GM21360 (cell line): ENCODE measurements around the gene STK10.

Experiments
- ATAC-seq: cut with Tn5 transposase; IDR thresholded peaks from one replicate; pipeline ENCODE4 v1.9.1; 2021; ENCODE audit warnings: mild to moderate bottlenecking, moderate library complexity; ENCODE audit not compliant: unreplicated experiment

Gene STK10

GRCh38 chr5:172063463-172064235 lies 124.4 kb downstream of the STK10 start:
- ATAC-seq, result no peak

DNA sequence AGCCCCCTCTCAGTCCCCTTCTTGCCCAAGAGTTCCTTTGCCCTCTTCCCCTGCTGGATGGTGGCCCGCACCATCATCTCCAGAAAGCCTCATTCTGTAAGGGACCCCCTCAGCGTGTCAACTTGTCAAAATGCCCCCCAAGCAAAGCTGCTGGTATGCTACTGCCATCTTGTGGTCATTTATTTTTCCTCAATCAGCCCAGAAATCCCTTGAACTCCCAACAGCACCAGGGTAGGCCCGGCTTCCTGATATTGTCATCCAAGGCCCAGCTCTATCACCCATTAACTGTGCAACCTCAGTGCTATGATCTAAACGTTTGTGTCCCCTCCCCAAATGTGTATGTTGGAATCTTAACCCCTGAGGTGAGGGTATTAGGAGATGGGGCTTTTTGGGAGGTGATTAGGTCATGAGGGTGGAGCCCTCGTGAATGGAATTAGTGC lies 128.3 kb downstream of the STK10 start:
- ATAC-seq, result no peak

DNA sequence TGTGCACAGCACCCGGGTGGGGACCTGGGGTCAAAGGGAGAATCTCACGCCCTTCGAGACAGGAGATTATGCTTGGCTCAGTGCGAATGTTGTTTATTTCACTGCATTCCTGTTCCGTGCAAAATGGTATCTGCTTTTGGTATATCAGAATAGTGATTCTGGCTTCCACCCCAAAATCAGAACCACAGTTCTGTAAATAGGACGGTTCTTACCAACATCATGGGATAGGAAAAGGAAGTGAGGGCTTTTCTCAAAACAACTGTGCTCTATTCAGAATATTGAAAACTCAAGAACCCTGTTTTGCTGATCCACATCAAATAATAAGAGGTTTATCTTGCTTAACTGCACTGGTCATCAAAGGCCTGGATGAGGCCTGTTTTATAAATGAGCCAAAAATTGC lies 129.9 kb downstream of the STK10 start:
- ATAC-seq, result no peak

DNA sequence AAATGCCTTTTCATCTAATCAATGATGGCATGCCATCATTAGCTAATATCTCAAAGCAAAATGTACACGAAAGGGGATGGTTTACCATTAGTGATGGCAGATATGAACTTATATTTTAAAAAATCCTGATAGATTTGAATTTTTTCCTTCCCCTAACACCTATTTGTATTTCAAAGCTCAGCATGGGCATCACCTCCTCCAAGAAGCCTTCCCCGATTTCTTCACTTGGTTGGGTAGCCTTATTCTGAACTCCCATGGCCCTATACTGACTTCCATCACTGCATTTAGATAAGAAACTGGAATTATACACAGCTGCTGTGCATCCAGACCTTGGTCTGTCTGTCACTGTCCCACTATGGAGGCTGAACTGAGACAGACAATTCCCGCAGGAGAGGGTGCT lies 132.0 kb downstream of the STK10 start:
- ATAC-seq, result no peak

- ATAC-seq, result no peak
Measured at GRCh38 chr5:172055421-172055820, 132.6 kb downstream of the STK10 start.

DNA sequence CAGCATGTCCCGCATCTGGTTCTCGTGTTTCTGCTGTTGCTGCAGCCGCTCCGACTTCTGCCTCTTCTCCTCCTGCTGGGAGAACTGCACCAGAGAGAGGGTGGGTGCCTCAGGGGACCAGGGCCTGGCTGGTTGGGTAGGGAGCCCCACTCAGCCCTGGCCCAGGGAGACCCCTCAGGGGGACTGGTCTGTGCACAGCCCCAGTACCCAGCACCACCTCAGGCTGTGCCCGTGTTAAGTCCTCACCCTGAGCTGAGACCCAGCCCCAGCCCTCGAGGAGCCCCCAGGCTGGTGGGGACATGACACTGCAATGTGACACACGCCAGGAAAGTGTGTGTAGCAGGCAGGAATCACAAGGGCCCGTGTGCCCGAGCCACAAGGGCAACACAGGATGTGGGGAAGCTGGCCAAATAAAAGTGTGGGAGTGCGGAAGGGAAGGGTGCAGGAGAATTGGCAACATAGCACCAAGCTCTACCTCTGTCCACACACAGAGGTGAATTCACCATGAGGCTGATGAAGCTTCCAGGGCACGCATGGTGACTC lies 133.3 kb downstream of the STK10 start:
- ATAC-seq, result no peak

- ATAC-seq, result no peak
Measured at GRCh38 chr5:172052450-172053236, 135.4 kb downstream of the STK10 start.

DNA sequence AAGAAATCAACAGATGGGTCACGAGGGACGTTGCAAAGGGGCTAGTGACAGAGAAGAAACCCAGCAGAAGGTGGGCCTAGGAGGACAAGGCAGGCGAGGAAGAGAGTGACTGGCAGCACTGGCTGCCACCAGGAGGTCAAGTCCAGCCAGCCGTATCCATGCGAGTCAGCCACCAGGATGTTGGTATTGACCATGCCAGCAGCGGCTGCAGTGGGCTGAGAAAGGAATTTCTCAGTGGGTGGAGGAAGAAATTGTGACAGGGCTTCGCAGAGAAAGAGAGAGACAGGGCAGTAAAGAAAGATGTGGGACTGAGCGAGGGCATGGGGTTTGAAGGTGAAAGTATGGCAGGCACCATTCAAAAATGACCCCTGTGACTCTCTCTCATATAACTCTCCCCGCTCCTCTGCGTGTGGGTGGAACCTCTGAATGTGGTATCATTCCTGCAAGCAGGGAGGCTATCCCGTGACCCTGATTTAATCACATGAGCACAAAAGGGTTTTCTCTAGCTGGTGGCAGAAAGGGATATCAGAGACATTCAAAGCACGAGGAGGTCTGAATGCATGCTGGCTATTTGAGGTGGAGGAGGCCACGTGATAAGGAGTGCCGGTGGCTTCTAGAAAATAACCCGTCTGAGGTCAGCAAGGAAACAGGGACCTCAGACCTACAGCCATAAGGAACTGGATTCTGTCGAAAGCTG lies 136.2 kb downstream of the STK10 start:
- ATAC-seq, result no peak

DNA sequence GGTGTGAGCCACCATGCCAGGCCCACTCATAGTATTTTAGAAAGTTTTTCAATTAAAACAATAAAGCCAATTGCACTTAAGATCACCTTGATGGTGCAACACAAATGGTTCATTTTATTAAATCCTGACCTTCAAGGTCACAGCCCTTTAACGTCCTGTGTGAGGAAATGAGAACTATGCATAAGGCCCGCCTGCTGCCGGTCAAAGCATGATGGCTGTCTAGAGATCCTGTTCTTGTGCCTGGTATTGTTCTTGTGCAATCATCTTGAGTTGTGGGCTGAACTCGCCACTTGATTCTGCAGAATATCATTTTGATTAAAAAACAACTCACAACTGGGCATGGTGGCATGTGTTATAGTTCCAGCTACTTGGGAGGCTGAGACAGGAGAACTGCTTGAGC lies 137.9 kb downstream of the STK10 start:
- ATAC-seq, result no peak

- no peak for ATAC-seq
Measured at GRCh38 chr5:172049226-172049796, 138.7 kb downstream of the STK10 start.

DNA sequence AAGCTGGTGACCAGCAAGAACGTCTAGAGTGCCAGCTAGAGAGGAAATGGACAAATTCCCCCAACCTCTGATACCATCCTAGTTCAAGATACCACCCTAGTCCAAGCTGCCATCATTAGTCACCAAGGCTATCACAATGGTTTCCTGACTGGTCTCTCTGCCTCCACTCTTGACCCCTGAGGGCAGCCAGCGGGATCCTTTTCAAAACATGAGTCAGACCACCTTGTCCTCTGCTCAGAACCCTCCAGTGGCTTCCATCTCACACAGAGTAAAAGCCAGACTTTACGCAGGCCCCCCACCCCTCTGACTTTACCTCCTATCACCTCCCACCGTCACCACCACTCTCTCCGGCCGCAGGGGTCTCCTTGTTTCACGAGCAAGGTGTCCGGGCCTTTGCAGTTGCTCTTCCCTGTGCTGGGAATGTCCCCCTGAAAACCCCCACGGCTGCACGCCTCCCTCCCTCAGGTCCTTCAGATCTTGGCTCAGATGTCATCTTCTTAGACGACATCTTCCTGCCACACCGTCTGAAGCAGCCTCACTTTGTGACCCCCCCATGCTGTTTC lies 139.4 kb downstream of the STK10 start:
- ATAC-seq, result no peak

DNA sequence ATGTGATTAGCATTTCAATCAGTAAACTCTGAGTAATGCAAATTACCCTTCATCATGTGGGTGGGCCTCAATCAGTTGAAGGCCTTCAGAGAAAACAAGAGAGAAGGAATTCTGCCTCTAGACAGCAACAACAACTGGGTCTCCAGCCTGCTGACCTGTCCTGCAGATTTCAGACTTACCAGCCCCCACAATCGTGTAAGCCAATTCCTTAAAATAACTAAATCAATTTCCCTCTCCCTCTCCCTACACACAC lies 139.9 kb downstream of the STK10 start:
- no peak for ATAC-seq

DNA sequence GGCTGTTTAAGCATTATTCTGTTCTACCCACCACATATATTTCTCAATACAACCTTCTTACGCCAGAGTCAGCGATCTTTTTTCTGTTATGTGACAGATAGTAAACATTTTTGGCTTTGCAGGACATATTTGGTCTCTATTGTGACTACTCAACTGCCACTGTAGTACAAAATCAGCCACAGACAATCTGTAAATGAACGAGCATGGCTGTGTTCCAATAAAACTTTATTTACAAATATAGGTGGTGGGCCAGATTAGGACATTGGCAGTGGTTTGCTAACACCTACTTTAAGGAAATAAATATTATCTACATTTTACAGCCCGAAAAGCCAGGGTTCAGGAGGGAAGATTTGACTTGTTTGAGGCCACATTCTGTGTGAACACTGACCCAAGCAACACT lies 141.4 kb downstream of the STK10 start:
- no peak for ATAC-seq

- ATAC-seq, result no peak
Measured at GRCh38 chr5:172045315-172045632, 142.8 kb downstream of the STK10 start.

DNA sequence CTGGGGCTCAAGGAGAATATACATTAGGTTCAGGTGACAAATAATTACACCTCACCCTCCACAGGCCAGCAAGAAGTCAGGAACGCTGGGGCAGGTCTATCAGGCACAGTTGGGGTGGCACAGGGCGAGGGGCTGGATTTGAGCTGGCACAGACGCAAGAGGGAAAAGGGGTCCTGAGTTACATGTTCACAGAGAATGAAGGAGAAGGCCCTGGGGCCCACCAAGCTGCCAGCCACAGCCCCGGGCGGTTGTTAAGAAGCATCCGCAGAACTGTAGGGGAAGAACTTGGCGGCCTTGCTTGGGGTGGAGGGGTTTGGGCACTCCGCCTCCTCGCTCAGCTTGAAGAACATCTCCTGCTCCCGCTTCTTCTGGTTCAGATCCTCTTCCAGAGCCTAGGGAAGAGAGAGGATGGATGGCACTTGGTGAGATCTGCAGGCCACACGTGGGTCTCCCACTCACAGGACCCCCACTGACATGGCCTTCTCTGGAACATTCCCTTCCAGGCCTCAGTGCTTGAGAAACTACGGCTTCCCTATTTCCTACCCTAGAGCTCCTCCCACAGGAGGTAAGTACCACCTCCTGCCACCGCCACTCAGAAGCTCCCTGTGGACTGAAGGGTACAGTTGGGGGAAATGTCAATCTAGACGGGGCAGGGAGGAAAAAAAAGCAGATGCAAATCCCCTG lies 143.3 kb downstream of the STK10 start:
- no peak for ATAC-seq

GRCh38 chr5:172043865-172044264 lies 144.2 kb downstream of the STK10 start:
- ATAC-seq, result no peak

GRCh38 chr5:172042183-172042582 lies 145.8 kb downstream of the STK10 start:
- ATAC-seq, result no peak

GRCh38 chr5:172038167-172038566 lies 149.9 kb downstream of the STK10 start:
- ATAC-seq, result no peak

- peak; percentile 80 for ATAC-seq
Measured at GRCh38 chr5:172035049-172035448, 153.0 kb downstream of the STK10 start.

DNA sequence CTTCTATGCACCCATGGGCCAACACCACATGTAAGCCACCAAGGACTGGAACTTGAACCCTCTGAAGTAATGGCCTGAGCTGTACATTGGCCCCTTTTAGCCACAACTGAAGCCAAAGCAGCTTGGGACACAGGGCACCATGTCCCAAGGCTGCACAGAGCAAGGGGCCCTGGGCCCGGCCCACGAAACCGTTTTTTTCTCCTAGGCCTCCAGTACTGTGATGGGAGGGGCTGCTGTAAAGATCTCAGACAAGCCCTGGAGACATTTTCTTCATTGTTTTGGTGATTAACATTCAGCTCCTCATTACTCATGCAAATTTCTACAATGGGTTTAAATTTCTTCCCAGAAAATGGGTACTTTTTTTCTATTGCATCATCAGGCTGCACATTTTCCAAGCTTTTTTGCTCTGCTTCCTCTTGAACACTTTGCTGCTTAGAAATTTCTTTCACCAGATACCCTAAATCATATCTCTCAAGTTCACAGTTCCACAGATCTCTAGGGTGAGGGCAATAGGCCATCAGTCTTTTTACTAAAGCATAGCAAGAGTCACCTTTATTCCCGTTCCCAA lies 156.0 kb downstream of the STK10 start:
- no peak for ATAC-seq
